Transverse colon (tissue), 4 donors: ENCODE data around the gene PCBD2. TPM values are rescaled to one million over a fixed set of nuclear protein-coding genes. Genes with fewer than 3 reads are reported as not detected.

ENCODE experiments used
- DNase-seq: peaks from one replicate; pipeline ENCODE4 v3.0.0-alpha.2; 2019
- H3K27ac ChIP-seq, 4 donors: fragments of 200-600 bp; sonication (generic); 2 replicates each; pipeline ENCODE4 v1.5.1; 2016 to 2018; ENCODE audit warnings: inconsistent platforms in 4 of 4
- H3K27me3 ChIP-seq: fragments of 200-600 bp; sonication (generic); 2 replicates; pipeline ENCODE4 v1.5.1; 2017; ENCODE audit warnings: inconsistent platforms
- H3K36me3 ChIP-seq, 4 donors: fragments of 200-600 bp; sonication (generic); 2 replicates each; pipeline ENCODE4 v1.5.1; 2017 to 2019; ENCODE audit warnings: inconsistent platforms in 4 of 4
- H3K4me1 ChIP-seq, 4 donors: fragments of 200-600 bp; sonication (generic); 2 replicates each; pipeline ENCODE4 v1.5.1; 2017 to 2020; ENCODE audit warnings: inconsistent platforms in 4 of 4
- H3K4me3 ChIP-seq, 4 donors: fragments of 200-600 bp; sonication (generic); 1 replicate in 1 of 4; 2 replicates in 3 of 4; pipeline versions ENCODE4 v1.5.1 to v1.6.1; 2017 to 2019; ENCODE audit warnings: inconsistent platforms in 4 of 4
- H3K9me3 ChIP-seq, 2 donors: fragments of 200-600 bp; sonication (generic); 2 replicates each; pipeline ENCODE4 v1.5.1; 2017 to 2019; ENCODE audit warnings: inconsistent platforms in 2 of 2
- CTCF ChIP-seq, 5 experiments: fragments of 200-600 bp in 3 of 5; fragments of 450-650 bp in 2 of 5; sonication (generic) in 3 of 5; IDR thresholded peaks; 1 replicate in 2 of 5; 2 replicates in 3 of 5; pipeline ENCODE4 v1.5.1; 2016 to 2017; ENCODE audit warnings: antibody characterized with exemption in 5 of 5, inconsistent platforms in 3 of 5, mild to moderate bottlenecking in 2 of 5, moderate library complexity in 1 of 5
- EP300 ChIP-seq: sonication (generic); formaldehyde crosslinking; IDR thresholded peaks from one replicate; pipeline ENCODE4 v1.6.1; 2017; ENCODE audit warnings: antibody characterized with exemption, low read depth
- POLR2A ChIP-seq: fragments of 450-650 bp; IDR thresholded peaks from one replicate; pipeline ENCODE4 v1.6.1; 2016; ENCODE audit warnings: antibody characterized with exemption, mild to moderate bottlenecking, moderate library complexity
- POLR2AphosphoS5 ChIP-seq, 3 donors: sonication (generic); formaldehyde crosslinking; IDR thresholded peaks; one replicate each; pipeline ENCODE4 v1.6.1; 2016; ENCODE audit warnings: antibody characterized with exemption in 3 of 3
- WGBS, 2 donors: methylation state at CpG; one replicate each; pipeline ENCODE4 v1.1.5; 2018; ENCODE audit warnings: low coverage in 1 of 2; 5-methylcytosine and 5-hydroxymethylcytosine counted together
- in situ Hi-C, 4 donors: fragments of 200-750 bp; cut with MboI; loops; one replicate each; pipeline versions ENCODE4 v1.15.0 to v1.15.1; 2017; ENCODE audit warnings: low sequenced_read_pairs in 3 of 4, low pct_ligation_motif_present in 1 of 4, low pct_unique_long_range_greater_than_20kb in 1 of 4
- intact Hi-C: fragments of 100-400 bp; cut with DNase I; formaldehyde crosslinking; loops from one replicate; pipeline ENCODE4 v1.15.1; 2023; ENCODE audit warnings: low total_unique reads
- total RNA-seq, 4 donors: library from RNA; depleted of rRNA; stranded (reverse); fragments of >200 nt; gene quantifications; one replicate each; pipeline ENCODE4 v1.1.0, GENCODE V29; 2016

Gene PCBD2
- total RNA-seq, 4 donors from 2014 or later, result 6.4 to 28.9 (median 11.6) TPM

DNA sequence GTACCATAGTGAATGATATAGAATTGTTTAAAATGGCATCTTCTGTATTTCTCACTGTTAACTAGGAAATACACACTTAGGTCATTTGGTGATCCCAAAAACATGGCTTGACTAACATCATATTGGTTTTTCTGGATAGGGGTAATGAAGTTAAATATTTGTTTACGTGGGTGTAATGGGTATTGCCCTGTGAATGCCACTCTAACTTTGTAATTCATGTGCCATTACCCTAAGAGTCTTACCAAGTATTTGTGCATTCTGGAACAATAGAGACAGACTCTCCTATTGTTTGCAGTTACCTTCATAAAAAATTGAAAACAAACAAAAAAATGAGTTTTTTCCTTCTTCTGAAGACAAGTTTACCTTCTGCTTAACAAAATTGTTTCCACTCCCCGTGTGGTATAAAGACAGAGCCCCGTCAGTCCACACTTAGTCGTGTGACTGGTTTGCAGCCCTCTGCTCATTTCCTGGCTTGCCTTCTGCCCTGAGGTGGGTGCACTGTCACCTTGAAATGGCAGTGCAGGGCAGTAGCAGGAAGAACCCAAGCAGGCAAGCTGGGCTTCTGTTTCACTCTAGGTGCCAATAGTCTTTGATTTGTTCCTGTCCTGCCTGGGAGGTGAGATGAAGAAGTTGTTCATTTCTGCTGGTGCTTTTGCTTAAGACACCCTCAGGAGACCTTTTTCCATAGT lies 53.1 kb downstream of the PCBD2 start:
- TF ChIP-seq POLR2AphosphoS5 (IDR thresholded peaks at IDR 0.05), result no peak
- no peak for TF ChIP-seq POLR2A
- no peak for TF ChIP-seq EP300
- TF ChIP-seq CTCF (IDR thresholded peaks at IDR 0.05), result no peak
- Histone ChIP-seq H3K27ac (no peak overlapping the region), H3K9me3 (peaks cover 12% of the 10 kb centered on the region in 2 donors), H3K4me3 (no peak overlapping the region), H3K4me1 (peaks cover 0 to 16% (median 0%) of the 10 kb centered on the region in 4 donors), H3K36me3 (peaks cover 0 to 14% (median 0%) of the 10 kb centered on the region in 4 donors), H3K27me3 (no peaks in the 10 kb centered on the region)
- 43 to 60% methylated on average over 4 of the region's 4 CpGs for WGBS, 2 donors
- intact Hi-C loops, result no loop called here
- in situ Hi-C loops, result no loop called here
- no peak for DNase-seq

DNA sequence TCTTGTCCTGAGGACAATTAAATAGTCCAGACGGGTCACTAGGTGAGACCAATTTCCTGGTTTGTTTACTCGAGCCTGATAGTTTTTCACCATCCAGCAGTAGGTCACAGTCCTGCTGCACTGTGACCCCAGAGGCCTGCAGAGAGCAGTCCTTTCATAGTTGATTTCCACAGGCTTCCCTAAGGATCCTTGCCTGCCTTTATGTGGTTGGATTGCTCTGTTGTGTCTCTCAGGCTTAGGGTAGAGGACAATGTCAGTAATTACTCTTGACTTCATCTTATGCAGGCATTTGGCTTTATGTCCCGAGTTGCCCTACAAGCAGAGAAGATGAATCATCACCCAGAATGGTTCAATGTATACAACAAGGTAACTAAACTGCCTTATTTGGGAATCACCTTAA lies 53.8 kb downstream of the PCBD2 start:
- peaks cover 11 to 12% of the 10 kb centered on the region in 2 donors for H3K9me3 ChIP-seq
- in situ Hi-C loops (no loop called here), intact Hi-C loops (no loop called here)
- H3K36me3 ChIP-seq, result peaks cover 0 to 14% (median 0%) of the 10 kb centered on the region in 4 donors
- 53 to 68% methylated on average over 3 of the region's 3 CpGs for WGBS, 2 donors
- peaks cover 0 to 16% (median 0%) of the 10 kb centered on the region in 4 donors for H3K4me1 ChIP-seq
- no peak overlapping the region for H3K27ac ChIP-seq
- no peak for DNase-seq
- TF ChIP-seq POLR2A (no peak), CTCF (IDR thresholded peaks at IDR 0.05) (no peak), EP300 (no peak), POLR2AphosphoS5 (IDR thresholded peaks at IDR 0.05) (no peak)
- no peak overlapping the region for H3K4me3 ChIP-seq
- H3K27me3 ChIP-seq, result no peaks in the 10 kb centered on the region

GRCh38 chr5:134963098-134963497 lies 58.2 kb downstream of the PCBD2 start:
- DNase-seq, result no peak
- Histone ChIP-seq H3K4me3 (no peak overlapping the region), H3K36me3 (peaks cover 0 to 9% (median 3%) of the 10 kb centered on the region in 4 donors), H3K9me3 (no peaks in the 10 kb centered on the region), H3K27ac (no peak overlapping the region), H3K4me1 (peaks cover 0 to 11% (median 0%) of the 10 kb centered on the region in 4 donors), H3K27me3 (no peaks in the 10 kb centered on the region)
- intact Hi-C loops (no loop called here), in situ Hi-C loops (no loop called here)
- no peak for TF ChIP-seq POLR2AphosphoS5 (IDR thresholded peaks at IDR 0.05)
- TF ChIP-seq POLR2A, result no peak
- TF ChIP-seq EP300, result no peak
- no peak for TF ChIP-seq CTCF (IDR thresholded peaks at IDR 0.05)

- no peaks in the 10 kb centered on the region for H3K9me3 ChIP-seq
- 86 to 89% methylated on average over 9 to 12 of the region's 12 CpGs for WGBS, 2 donors
- H3K4me1 ChIP-seq, result no peaks in the 10 kb centered on the region
- no peak for DNase-seq
- TF ChIP-seq EP300 (no peak), POLR2A (no peak), POLR2AphosphoS5 (IDR thresholded peaks at IDR 0.05) (no peak), CTCF (IDR thresholded peaks at IDR 0.05) (no peak)
- H3K27ac ChIP-seq, result no peak overlapping the region
- in situ Hi-C loops (no loop called here), intact Hi-C loops (no loop called here)
- no peak overlapping the region for H3K4me3 ChIP-seq
- H3K36me3 ChIP-seq, result peaks cover 0 to 9% (median 3%) of the 10 kb centered on the region in 4 donors
- no peaks in the 10 kb centered on the region for H3K27me3 ChIP-seq
Measured at GRCh38 chr5:134964359-134965270, 59.7 kb downstream of the PCBD2 start.
